Measurements from ENCODE around the gene PHB1. TPM values are rescaled to one million over a fixed set of nuclear protein-coding genes. Genes with fewer than 3 reads are reported as not detected.
"Not testable (repeated sequence)": the region's sequence is repeated elsewhere in the genome, so short reads cannot be mapped to it uniquely, and the experiment has no call there.

The PHB1 gene
- total RNA-seq, 1 donor from 2014 or later: 128 TPM

DNA sequence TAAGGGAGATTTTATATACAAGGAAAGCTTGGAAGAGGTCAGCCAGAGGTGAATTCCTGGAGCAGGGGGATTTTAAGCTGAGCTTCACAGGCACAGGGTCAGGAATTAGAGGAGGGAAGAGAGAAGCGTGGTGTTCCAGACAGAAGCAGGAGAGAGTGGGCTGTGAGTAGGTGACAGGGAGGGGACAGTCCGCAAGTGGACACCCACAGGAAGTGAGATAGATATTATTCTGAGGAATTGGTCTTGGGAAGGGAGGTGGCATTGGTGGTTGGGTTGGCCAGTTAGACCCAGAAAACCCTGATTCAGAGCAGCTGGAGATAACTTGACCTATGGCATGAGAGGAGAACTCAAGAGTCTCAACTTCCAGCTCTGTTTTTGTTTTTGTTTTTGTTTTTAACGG lies 14.7 kb downstream of the PHB1 start:
- TF ChIP-seq, protein P1, sequence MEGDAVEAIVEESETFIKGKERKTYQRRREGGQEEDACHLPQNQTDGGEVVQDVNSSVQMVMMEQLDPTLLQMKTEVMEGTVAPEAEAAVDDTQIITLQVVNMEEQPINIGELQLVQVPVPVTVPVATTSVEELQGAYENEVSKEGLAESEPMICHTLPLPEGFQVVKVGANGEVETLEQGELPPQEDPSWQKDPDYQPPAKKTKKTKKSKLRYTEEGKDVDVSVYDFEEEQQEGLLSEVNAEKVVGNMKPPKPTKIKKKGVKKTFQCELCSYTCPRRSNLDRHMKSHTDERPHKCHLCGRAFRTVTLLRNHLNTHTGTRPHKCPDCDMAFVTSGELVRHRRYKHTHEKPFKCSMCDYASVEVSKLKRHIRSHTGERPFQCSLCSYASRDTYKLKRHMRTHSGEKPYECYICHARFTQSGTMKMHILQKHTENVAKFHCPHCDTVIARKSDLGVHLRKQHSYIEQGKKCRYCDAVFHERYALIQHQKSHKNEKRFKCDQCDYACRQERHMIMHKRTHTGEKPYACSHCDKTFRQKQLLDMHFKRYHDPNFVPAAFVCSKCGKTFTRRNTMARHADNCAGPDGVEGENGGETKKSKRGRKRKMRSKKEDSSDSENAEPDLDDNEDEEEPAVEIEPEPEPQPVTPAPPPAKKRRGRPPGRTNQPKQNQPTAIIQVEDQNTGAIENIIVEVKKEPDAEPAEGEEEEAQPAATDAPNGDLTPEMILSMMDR (IDR thresholded peaks at IDR 0.05): no peak
- no peak overlapping the region for H3K4me3 Mint-ChIP-seq (ENCODE audit: unreplicated experiment)

DNA sequence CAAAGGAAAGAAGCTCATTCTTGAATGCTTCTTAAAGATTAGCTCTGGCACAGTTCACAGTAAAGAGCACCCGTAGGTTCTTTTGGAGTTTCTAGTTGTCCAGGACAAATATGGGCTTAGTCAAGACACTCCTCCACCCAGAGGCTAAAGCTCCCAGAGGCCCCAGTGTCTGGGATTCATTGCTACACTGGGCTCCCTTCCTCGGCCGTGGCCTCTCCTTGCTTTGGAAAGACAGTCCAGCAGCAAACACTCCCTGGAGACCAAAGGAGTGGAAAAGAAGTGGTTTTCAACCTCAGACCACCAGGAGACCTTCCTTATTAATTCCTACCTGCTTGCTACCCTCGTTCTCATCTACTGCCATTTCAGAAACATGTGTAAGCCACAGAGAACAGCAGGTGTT lies 17.1 kb downstream of the PHB1 start:
- no peaks in the 10 kb centered on the region for H3K27me3 Mint-ChIP-seq (ENCODE audit: unreplicated experiment)
- no peak overlapping the region for H3K4me3 Mint-ChIP-seq (ENCODE audit: unreplicated experiment)
- TF ChIP-seq, protein P1 (IDR thresholded peaks at IDR 0.05): no peak
- no peaks in the 10 kb centered on the region for H3K9me3 Mint-ChIP-seq (ENCODE audit: unreplicated experiment)
- peaks cover 3% of the 10 kb centered on the region for H3K36me3 Mint-ChIP-seq (ENCODE audit: unreplicated experiment)
- H3K4me1 Mint-ChIP-seq (ENCODE audit: unreplicated experiment): peaks cover 9% of the 10 kb centered on the region
- no peak overlapping the region for H3K27ac Mint-ChIP-seq (ENCODE audit: unreplicated experiment)
- no peak for DNase-seq (ENCODE audit: extremely low spot score, unreplicated experiment)

More for the DNA sequence above, 14.7 kb downstream of the PHB1 start:
- H3K36me3 Mint-ChIP-seq (ENCODE audit: unreplicated experiment): peaks cover 15% of the 10 kb centered on the region
- no peaks in the 10 kb centered on the region for H3K9me3 Mint-ChIP-seq (ENCODE audit: unreplicated experiment)
- no peak for DNase-seq (ENCODE audit: extremely low spot score, unreplicated experiment)
- no peak overlapping the region for H3K27ac Mint-ChIP-seq (ENCODE audit: unreplicated experiment)
- no peaks in the 10 kb centered on the region for H3K27me3 Mint-ChIP-seq (ENCODE audit: unreplicated experiment)
- H3K4me1 Mint-ChIP-seq (ENCODE audit: unreplicated experiment): peaks cover under 1% of the 10 kb centered on the region

- DNase-seq (ENCODE audit: extremely low spot score, unreplicated experiment): no peak
- Mint-ChIP-seq H3K36me3 (ENCODE audit: unreplicated experiment) (no peaks in the 10 kb centered on the region), H3K27me3 (ENCODE audit: unreplicated experiment) (no peaks in the 10 kb centered on the region), H3K9me3 (ENCODE audit: unreplicated experiment) (no peaks in the 10 kb centered on the region), H3K4me3 (ENCODE audit: unreplicated experiment) (no peak overlapping the region), H3K4me1 (ENCODE audit: unreplicated experiment) (peaks cover 26% of the 10 kb centered on the region), H3K27ac (ENCODE audit: unreplicated experiment) (no peak overlapping the region)
- TF ChIP-seq, protein P1 (IDR thresholded peaks at IDR 0.05): no peak
Observed at GRCh38 chr17:49393491-49394255, 21.0 kb downstream of the PHB1 start.

DNA sequence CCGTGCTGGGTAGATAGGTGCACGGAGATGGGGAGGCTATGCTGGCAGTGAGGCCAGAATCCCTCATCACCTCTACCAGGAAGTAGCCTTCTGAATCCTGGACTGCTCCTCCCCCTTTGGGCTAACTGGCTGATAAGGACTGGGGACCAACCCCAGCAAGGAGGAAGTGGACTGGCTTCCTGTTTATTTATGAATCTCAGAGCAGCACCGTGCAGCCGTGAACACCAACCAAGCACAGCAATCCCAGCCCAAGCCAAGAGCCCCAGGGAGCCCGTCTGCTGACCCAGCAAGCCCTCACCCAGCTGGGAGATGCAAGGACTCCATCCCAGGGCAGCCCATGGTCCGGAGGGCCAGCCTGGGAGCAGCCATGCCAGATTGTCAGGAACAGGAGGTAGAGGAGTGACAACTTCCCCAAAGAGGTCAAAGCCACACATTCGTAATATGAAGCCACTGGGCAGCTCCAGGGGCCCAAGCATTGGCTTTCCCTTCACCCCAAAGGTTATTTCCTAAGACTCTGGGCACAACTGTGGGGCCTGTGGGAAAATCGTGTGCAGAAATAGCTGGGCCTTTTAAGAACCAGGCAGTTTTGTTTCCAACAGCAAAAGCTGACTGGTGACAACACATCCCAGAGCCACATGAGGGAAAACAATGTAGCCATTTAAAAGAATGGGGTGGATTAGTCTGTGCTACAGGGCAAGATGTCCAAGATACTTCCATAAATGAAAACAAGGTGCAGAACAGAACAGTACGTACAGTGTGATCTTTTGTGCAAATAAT lies 23.9 kb downstream of the PHB1 start:
- Mint-ChIP-seq H3K9me3 (ENCODE audit: unreplicated experiment) (no peaks in the 10 kb centered on the region), H3K27me3 (ENCODE audit: unreplicated experiment) (no peaks in the 10 kb centered on the region), H3K36me3 (ENCODE audit: unreplicated experiment) (no peaks in the 10 kb centered on the region), H3K4me3 (ENCODE audit: unreplicated experiment) (no peak overlapping the region), H3K27ac (ENCODE audit: unreplicated experiment) (no peak overlapping the region), H3K4me1 (ENCODE audit: unreplicated experiment) (peaks cover 26% of the 10 kb centered on the region)
- DNase-seq (ENCODE audit: extremely low spot score, unreplicated experiment): no peak
- TF ChIP-seq, protein P1 (IDR thresholded peaks at IDR 0.05): no peak

DNA sequence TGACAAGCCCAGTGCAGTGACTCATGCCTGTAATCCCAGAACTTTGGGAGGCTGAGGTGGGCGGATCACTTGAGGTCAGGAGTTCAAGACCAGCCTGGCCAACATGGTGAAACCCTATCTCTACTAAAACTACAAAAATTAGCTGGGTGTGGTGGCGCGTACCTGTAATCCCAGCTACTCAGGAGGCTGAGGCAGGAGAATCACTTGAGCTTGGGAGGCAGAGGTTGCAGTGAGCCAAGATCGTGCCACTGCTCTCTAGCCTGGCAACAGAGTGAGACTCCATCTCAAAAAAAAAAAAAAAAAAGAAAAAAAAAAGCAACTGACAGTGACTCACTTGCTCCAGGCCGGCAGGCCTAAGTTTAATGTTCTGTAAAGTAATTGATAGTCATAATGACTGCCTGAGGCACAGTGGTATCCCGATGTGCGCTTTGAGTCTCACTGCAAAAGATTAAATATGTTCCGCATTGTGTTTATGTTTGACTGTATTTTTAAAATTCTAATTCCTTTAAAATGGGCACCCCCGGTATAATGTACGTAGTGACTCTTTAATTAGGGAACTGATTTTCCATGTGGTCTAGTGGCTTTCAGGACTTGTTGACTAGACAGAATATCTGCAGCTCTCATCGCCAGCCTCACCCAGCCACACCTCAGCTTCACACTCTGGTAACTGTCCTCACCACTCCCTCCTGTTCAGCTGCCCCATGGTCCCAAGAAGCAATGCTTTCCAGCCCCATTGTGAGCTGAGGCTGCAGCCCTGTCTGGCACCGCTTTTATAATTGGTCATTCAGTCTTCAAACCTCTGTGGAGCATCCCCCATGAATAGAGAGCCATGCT lies 25.0 kb downstream of the PHB1 start:
- not testable (repeated sequence) for DNase-seq (ENCODE audit: extremely low spot score, unreplicated experiment); H3K36me3 Mint-ChIP-seq (ENCODE audit: unreplicated experiment); H3K27me3 Mint-ChIP-seq (ENCODE audit: unreplicated experiment); H3K4me3 Mint-ChIP-seq (ENCODE audit: unreplicated experiment); H3K9me3 Mint-ChIP-seq (ENCODE audit: unreplicated experiment)
- Mint-ChIP-seq H3K27ac (ENCODE audit: unreplicated experiment) (peak overlapping the region; percentile 45), H3K4me1 (ENCODE audit: unreplicated experiment) (peaks cover 23% of the 10 kb centered on the region)
